ENCODE measurements around the gene ERN2. TPM values are rescaled to one million over a fixed set of nuclear protein-coding genes. Genes with fewer than 3 reads are reported as not detected.

The ERN2 gene
- total RNA-seq, 2 donors from 2014 or later = 1.3 to 1.4 TPM

- no peaks in the 10 kb centered on the region for H3K36me3 Mint-ChIP-seq (ENCODE audit: low read depth)
- Histone ChIP-seq H3K4me1 (ENCODE audit: control insufficient read depth, insufficient read depth, low read length) (no peaks in the 10 kb centered on the region), H3K27ac (ENCODE audit: low read depth, low read length) (no peak overlapping the region), H3K36me3 (ENCODE audit: control insufficient read depth, insufficient read depth, low read length) (no peaks in the 10 kb centered on the region), H3K27me3 (ENCODE audit: control insufficient read depth, insufficient read depth, low read length, poor library complexity, severe bottlenecking) (no peaks in the 10 kb centered on the region), H3K4me3 (ENCODE audit: low read length) (no peak overlapping the region), H3K9me3 (ENCODE audit: control insufficient read depth, low read length) (no peaks in the 10 kb centered on the region), H3K9ac (ENCODE audit: extremely low read depth, low read length, poor library complexity, severe bottlenecking) (no peak overlapping the region)
- TF ChIP-seq CTCF (conservative IDR thresholded peaks at IDR 0.05) = no peak
- H3K27me3 Mint-ChIP-seq (ENCODE audit: insufficient read depth) = peaks cover 50% of the 10 kb centered on the region
- WGBS, 2 experiments (ENCODE audit: insufficient coverage in 1 of 2, insufficient read length in 1 of 2) = 93 to 100% methylated on average over 2 to 5 of the region's 5 CpGs
- H3K9me3 Mint-ChIP-seq = no peaks in the 10 kb centered on the region
- H3K4me3 Mint-ChIP-seq = no peak overlapping the region
- no peak overlapping the region for H3K27ac Mint-ChIP-seq
- H3K4me1 Mint-ChIP-seq = peaks cover 4% of the 10 kb centered on the region
- DNase-seq = no peak
Measured at GRCh38 chr16:23716484-23716883, 3.5 kb upstream of the ERN2 start.

GRCh38 chr16:23711785-23712184, 1.2 kb downstream of the ERN2 start:
- Histone ChIP-seq H3K36me3 (ENCODE audit: control insufficient read depth, insufficient read depth, low read length) (no peaks in the 10 kb centered on the region), H3K4me1 (ENCODE audit: control insufficient read depth, insufficient read depth, low read length) (no peaks in the 10 kb centered on the region), H3K27me3 (ENCODE audit: control insufficient read depth, insufficient read depth, low read length, poor library complexity, severe bottlenecking) (no peaks in the 10 kb centered on the region), H3K9ac (ENCODE audit: extremely low read depth, low read length, poor library complexity, severe bottlenecking) (no peak overlapping the region), H3K27ac (ENCODE audit: low read depth, low read length) (no peak overlapping the region), H3K9me3 (ENCODE audit: control insufficient read depth, low read length) (no peaks in the 10 kb centered on the region), H3K4me3 (ENCODE audit: low read length) (no peak overlapping the region)
- WGBS, 2 experiments (ENCODE audit: insufficient coverage in 1 of 2, insufficient read length in 1 of 2) = 88 to 89% methylated on average over 3 to 4 of the region's 4 CpGs
- Mint-ChIP-seq H3K27ac (no peak overlapping the region), H3K9me3 (peaks cover 8% of the 10 kb centered on the region), H3K4me1 (peaks cover 4% of the 10 kb centered on the region), H3K4me3 (no peak overlapping the region), H3K27me3 (ENCODE audit: insufficient read depth) (peaks cover 64% of the 10 kb centered on the region), H3K36me3 (ENCODE audit: low read depth) (no peaks in the 10 kb centered on the region)
- no peak for DNase-seq
- TF ChIP-seq CTCF (conservative IDR thresholded peaks at IDR 0.05) = no peak

GRCh38 chr16:23710504-23710903, 2.5 kb downstream of the ERN2 start:
- Mint-ChIP-seq H3K36me3 (ENCODE audit: low read depth) (no peaks in the 10 kb centered on the region), H3K27me3 (ENCODE audit: insufficient read depth) (peaks cover 56% of the 10 kb centered on the region), H3K4me3 (no peak overlapping the region), H3K9me3 (peaks cover 8% of the 10 kb centered on the region), H3K4me1 (peaks cover 4% of the 10 kb centered on the region), H3K27ac (no peak overlapping the region)
- Histone ChIP-seq H3K9ac (ENCODE audit: extremely low read depth, low read length, poor library complexity, severe bottlenecking) (no peak overlapping the region), H3K27me3 (ENCODE audit: control insufficient read depth, insufficient read depth, low read length, poor library complexity, severe bottlenecking) (no peaks in the 10 kb centered on the region), H3K36me3 (ENCODE audit: control insufficient read depth, insufficient read depth, low read length) (no peaks in the 10 kb centered on the region), H3K4me3 (ENCODE audit: low read length) (no peak overlapping the region), H3K9me3 (ENCODE audit: control insufficient read depth, low read length) (no peaks in the 10 kb centered on the region), H3K27ac (ENCODE audit: low read depth, low read length) (no peak overlapping the region), H3K4me1 (ENCODE audit: control insufficient read depth, insufficient read depth, low read length) (no peaks in the 10 kb centered on the region)
- WGBS, 2 experiments (ENCODE audit: insufficient coverage in 1 of 2, insufficient read length in 1 of 2) = 89% methylated on average over 3 of the region's 3 CpGs; no CpG with 5 or more reads in 1 of the 2 experiments
- no peak for DNase-seq
- TF ChIP-seq CTCF (conservative IDR thresholded peaks at IDR 0.05) = no peak

All from endodermal cell (in vitro differentiated cells).